Neural cell (in vitro differentiated cells): ENCODE measurements around the gene MS4A18. TPM values are rescaled to one million over a fixed set of nuclear protein-coding genes. Genes with fewer than 3 reads are reported as not detected.

Experiments
- H2AFZ ChIP-seq: fragments of 200-600, 300-800 bp; sonication (generic), shearing (Covaris generic); 2 replicates; pipeline ENCODE4 v1.6.0; 2014; ENCODE audit warnings: low read depth, mild to moderate bottlenecking, antibody characterized with exemption, low read length, moderate library complexity
- H3F3A ChIP-seq: fragments of 200-600 bp; shearing (Covaris generic); 2 replicates; pipeline ENCODE4 v1.6.1; 2016; ENCODE audit warnings: mild to moderate bottlenecking, moderate library complexity, mixed read lengths, antibody characterized with exemption, low read length; ENCODE audit not compliant: insufficient read depth, poor library complexity, severe bottlenecking
- H3K27ac ChIP-seq: fragments of 200-600, 300-800 bp; sonication (generic), shearing (Covaris generic); 2 replicates; pipeline ENCODE4 v1.5.1; 2014; ENCODE audit warnings: mild to moderate bottlenecking, low read length, moderate library complexity
- H3K27me3 ChIP-seq: fragments of 300-800, 200-600 bp; sonication (generic), shearing (Covaris generic); 2 replicates; pipeline ENCODE4 v1.6.0; 2014; ENCODE audit warnings: mild to moderate bottlenecking, low read depth, low read length, moderate library complexity; ENCODE audit not compliant: insufficient read depth
- H3K36me3 ChIP-seq: fragments of 300-800, 200-600 bp; sonication (generic), shearing (Covaris generic); 2 replicates; pipeline ENCODE4 v1.5.1; 2014; ENCODE audit warnings: mild to moderate bottlenecking, antibody characterized with exemption, low read length, moderate library complexity; ENCODE audit not compliant: insufficient read depth
- H3K4me2 ChIP-seq: fragments of 300-800, 200-600 bp; sonication (generic), shearing (Covaris generic); 2 replicates; pipeline ENCODE4 v1.6.0; 2014; ENCODE audit warnings: mild to moderate bottlenecking, low read length
- H3K4me3 ChIP-seq: fragments of 300-800, 200-600 bp; sonication (generic), shearing (Covaris generic); 2 replicates; pipeline ENCODE4 v1.5.1; 2014; ENCODE audit warnings: mild to moderate bottlenecking, low read length, moderate library complexity
- H3K79me2 ChIP-seq: fragments of 200-600 bp; shearing (Covaris generic); replicated peaks from 2 replicates; pipeline ENCODE4 v1.6.0; 2014; ENCODE audit warnings: mild to moderate bottlenecking, low read length, moderate library complexity; ENCODE audit not compliant: insufficient read depth
- H3K9ac ChIP-seq: fragments of 300-800, 200-600 bp; sonication (generic), shearing (Covaris generic); 2 replicates; pipeline ENCODE4 v1.6.1; 2016; ENCODE audit warnings: mild to moderate bottlenecking, low read length, mixed read lengths
- H3K9me2 ChIP-seq: fragments of 200-600 bp; shearing (Covaris generic); 2 replicates; pipeline ENCODE4 v1.6.1; 2016; ENCODE audit warnings: mild to moderate bottlenecking, low read length, mixed read lengths; ENCODE audit not compliant: insufficient read depth
- H3K9me3 ChIP-seq: fragments of 200-600, 300-800 bp; sonication (generic), shearing (Covaris generic); 2 replicates; pipeline ENCODE4 v1.6.1; 2016; ENCODE audit warnings: mild to moderate bottlenecking, mixed run types, low read length, moderate library complexity, mixed read lengths
- H4K20me1 ChIP-seq: fragments of 200-600 bp; shearing (Covaris generic); 2 replicates; pipeline ENCODE4 v1.6.1; 2016; ENCODE audit warnings: mild to moderate bottlenecking, mixed run types; ENCODE audit not compliant: insufficient read depth
- EP300 ChIP-seq: fragments of 450-650 bp; conservative IDR thresholded peaks from 2 replicates; pipeline ENCODE4 v1.6.1; 2014; ENCODE audit warnings: antibody characterized with exemption, mild to moderate bottlenecking, moderate library complexity; ENCODE audit not compliant: poor library complexity, severe bottlenecking
- EZH2 ChIP-seq: fragments of 200-600, 300-800 bp; shearing (Covaris generic), sonication (generic); IDR thresholded peaks from 2 replicates; pipeline ENCODE4 v1.6.1; 2014; ENCODE audit warnings: antibody characterized with exemption, low read length, borderline replicate concordance, mild to moderate bottlenecking; ENCODE audit not compliant: insufficient read depth, poor library complexity, severe bottlenecking
- MXI1 ChIP-seq: fragments of 450-650 bp; conservative IDR thresholded peaks from 2 replicates; pipeline ENCODE4 v1.6.1; 2014; ENCODE audit warnings: antibody characterized with exemption, mild to moderate bottlenecking; ENCODE audit not compliant: poor library complexity, severe bottlenecking
- POLR2AphosphoS5 ChIP-seq: IDR thresholded peaks from 2 replicates; pipeline ENCODE4 v1.6.1; 2012
- RAD21 ChIP-seq: fragments of 450-650 bp; conservative IDR thresholded peaks from 2 replicates; pipeline ENCODE4 v1.6.1; 2014; ENCODE audit warnings: antibody characterized with exemption, mild to moderate bottlenecking, moderate library complexity
- SMC3 ChIP-seq: fragments of 450-650 bp; conservative IDR thresholded peaks from 2 replicates; pipeline ENCODE4 v1.6.1; 2014; ENCODE audit warnings: antibody characterized with exemption, mild to moderate bottlenecking, moderate library complexity; ENCODE audit not compliant: poor library complexity
- TAF1 ChIP-seq: IDR thresholded peaks from 2 replicates; pipeline ENCODE4 v1.6.1; 2012; ENCODE audit warnings: low read depth
- polyA plus RNA-seq: library from polyadenylated mRNA; depleted of rRNA; stranded (reverse); fragments of >200 nt; gene quantifications from 2 replicates; pipeline ENCODE4 v1.2.3, GENCODE V29; 2014
- TF ChIP-seq, protein P1 (sequence below): IDR thresholded peaks from 2 replicates; pipeline ENCODE4 v1.6.1; 2012; ENCODE audit warnings: borderline replicate concordance
- TF ChIP-seq, protein P2 (sequence below): fragments of 450-650 bp; IDR thresholded peaks from 2 replicates; pipeline ENCODE4 v1.5.1; 2014; ENCODE audit warnings: antibody characterized with exemption, mild to moderate bottlenecking, moderate library complexity; ENCODE audit not compliant: poor library complexity, severe bottlenecking

MS4A18 gene
- polyA plus RNA-seq, 1 donor from 2014 or later: not detected

DNA sequence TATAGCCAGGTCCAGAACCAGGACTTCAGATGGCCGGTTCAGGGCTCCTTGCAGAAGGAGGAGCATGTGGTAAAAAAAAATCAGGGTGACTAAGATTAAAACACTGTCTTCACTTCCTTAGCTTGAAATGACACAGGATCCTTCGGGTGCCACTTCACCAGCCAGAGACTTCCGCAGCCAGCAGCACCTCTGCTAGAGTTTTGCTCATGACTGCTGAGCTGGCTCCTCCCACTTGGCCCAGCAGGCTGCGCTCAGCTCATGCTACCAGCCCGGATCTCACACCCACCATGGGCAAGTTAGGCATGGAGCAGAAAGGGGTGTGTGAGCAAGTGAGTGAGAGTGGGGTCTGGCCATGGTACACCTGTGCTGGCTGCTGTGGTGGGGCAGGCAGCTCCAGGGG is 6.6 kb upstream of the MS4A18 start:
- H4K20me1 ChIP-seq: no peaks in the 10 kb centered on the region
- TF ChIP-seq RAD21: no peak
- no peak for TF ChIP-seq POLR2AphosphoS5
- TF ChIP-seq, protein P1, sequence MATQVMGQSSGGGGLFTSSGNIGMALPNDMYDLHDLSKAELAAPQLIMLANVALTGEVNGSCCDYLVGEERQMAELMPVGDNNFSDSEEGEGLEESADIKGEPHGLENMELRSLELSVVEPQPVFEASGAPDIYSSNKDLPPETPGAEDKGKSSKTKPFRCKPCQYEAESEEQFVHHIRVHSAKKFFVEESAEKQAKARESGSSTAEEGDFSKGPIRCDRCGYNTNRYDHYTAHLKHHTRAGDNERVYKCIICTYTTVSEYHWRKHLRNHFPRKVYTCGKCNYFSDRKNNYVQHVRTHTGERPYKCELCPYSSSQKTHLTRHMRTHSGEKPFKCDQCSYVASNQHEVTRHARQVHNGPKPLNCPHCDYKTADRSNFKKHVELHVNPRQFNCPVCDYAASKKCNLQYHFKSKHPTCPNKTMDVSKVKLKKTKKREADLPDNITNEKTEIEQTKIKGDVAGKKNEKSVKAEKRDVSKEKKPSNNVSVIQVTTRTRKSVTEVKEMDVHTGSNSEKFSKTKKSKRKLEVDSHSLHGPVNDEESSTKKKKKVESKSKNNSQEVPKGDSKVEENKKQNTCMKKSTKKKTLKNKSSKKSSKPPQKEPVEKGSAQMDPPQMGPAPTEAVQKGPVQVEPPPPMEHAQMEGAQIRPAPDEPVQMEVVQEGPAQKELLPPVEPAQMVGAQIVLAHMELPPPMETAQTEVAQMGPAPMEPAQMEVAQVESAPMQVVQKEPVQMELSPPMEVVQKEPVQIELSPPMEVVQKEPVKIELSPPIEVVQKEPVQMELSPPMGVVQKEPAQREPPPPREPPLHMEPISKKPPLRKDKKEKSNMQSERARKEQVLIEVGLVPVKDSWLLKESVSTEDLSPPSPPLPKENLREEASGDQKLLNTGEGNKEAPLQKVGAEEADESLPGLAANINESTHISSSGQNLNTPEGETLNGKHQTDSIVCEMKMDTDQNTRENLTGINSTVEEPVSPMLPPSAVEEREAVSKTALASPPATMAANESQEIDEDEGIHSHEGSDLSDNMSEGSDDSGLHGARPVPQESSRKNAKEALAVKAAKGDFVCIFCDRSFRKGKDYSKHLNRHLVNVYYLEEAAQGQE: no peak
- no peak for TF ChIP-seq TAF1
- TF ChIP-seq, protein P2, sequence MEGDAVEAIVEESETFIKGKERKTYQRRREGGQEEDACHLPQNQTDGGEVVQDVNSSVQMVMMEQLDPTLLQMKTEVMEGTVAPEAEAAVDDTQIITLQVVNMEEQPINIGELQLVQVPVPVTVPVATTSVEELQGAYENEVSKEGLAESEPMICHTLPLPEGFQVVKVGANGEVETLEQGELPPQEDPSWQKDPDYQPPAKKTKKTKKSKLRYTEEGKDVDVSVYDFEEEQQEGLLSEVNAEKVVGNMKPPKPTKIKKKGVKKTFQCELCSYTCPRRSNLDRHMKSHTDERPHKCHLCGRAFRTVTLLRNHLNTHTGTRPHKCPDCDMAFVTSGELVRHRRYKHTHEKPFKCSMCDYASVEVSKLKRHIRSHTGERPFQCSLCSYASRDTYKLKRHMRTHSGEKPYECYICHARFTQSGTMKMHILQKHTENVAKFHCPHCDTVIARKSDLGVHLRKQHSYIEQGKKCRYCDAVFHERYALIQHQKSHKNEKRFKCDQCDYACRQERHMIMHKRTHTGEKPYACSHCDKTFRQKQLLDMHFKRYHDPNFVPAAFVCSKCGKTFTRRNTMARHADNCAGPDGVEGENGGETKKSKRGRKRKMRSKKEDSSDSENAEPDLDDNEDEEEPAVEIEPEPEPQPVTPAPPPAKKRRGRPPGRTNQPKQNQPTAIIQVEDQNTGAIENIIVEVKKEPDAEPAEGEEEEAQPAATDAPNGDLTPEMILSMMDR: no peak
- TF ChIP-seq EP300: no peak
- TF ChIP-seq EZH2: no peak
- no peak for TF ChIP-seq MXI1
- TF ChIP-seq SMC3: no peak
- H3K4me3 ChIP-seq: no peak overlapping the region
- no peaks in the 10 kb centered on the region for H3K27me3 ChIP-seq
- H3K9ac ChIP-seq: no peak overlapping the region
- H3K9me3 ChIP-seq: no peaks in the 10 kb centered on the region
- H3K27ac ChIP-seq: no peak overlapping the region
- no peaks in the 10 kb centered on the region for H3F3A ChIP-seq
- H3K9me2 ChIP-seq: no peaks in the 10 kb centered on the region
- H2AFZ ChIP-seq: no peak overlapping the region
- no peak overlapping the region for H3K4me2 ChIP-seq
- H3K36me3 ChIP-seq: no peaks in the 10 kb centered on the region
- no peaks in the 10 kb centered on the region for H3K79me2 ChIP-seq

DNA sequence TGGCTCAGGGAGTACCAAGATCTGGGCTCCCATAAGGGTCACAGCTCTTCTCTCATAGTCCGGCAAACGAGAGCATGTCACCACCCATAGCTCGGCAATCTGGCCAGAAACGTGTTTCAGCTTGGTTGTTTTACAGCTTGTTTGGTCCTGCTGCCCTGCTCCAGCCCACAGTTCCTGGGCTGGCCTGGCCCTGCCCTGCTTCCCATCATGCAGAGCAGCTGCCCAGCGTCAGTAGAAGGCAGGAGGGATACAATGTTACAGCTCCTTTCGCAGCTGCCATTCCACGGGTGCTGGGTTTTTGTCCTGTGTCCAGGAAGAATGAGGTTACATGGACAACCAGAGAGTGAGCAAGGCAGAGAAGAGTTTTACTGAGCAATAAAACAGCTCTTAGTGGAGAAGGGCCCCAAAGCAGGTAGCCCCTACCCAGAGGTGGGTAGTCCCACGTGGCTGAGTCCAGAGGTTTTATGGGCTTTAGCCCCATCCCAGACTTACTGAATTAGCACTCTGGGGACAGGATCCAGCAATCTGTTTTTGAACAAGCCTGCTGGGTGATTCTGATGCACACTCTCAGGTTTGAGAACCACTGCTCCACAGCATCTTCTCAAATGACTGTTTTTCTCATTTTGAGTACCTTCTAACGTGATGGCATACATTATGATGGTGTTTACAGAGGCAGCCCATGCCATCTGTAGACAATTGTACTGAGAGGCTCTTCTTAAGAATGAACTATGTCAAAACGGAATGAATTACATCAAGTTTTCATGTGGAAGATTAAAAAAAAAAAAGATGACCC is 5.8 kb upstream of the MS4A18 start:
- H3K4me3 ChIP-seq: no peak overlapping the region
- H3K9me2 ChIP-seq: no peaks in the 10 kb centered on the region
- TF ChIP-seq POLR2AphosphoS5 (no peak), SMC3 (no peak), EZH2 (no peak), EP300 (no peak), TAF1 (no peak), MXI1 (no peak), RAD21 (no peak)
- TF ChIP-seq, protein P1: no peak
- TF ChIP-seq, protein P2: no peak
- no peak overlapping the region for H3K27ac ChIP-seq
- no peaks in the 10 kb centered on the region for H3K27me3 ChIP-seq
- no peak overlapping the region for H3K4me2 ChIP-seq
- H3F3A ChIP-seq: no peaks in the 10 kb centered on the region
- no peak overlapping the region for H2AFZ ChIP-seq
- no peaks in the 10 kb centered on the region for H4K20me1 ChIP-seq
- no peaks in the 10 kb centered on the region for H3K36me3 ChIP-seq
- H3K9me3 ChIP-seq: no peaks in the 10 kb centered on the region
- no peaks in the 10 kb centered on the region for H3K79me2 ChIP-seq
- H3K9ac ChIP-seq: no peak overlapping the region
